HG02798 (cell line): ENCODE data around the gene FAM98C.

Experiments
- ATAC-seq: cut with Tn5 transposase; IDR thresholded peaks from one replicate; pipeline ENCODE4 v1.9.1; 2021; ENCODE audit warnings: mild to moderate bottlenecking; ENCODE audit not compliant: unreplicated experiment, poor library complexity

FAM98C gene

DNA sequence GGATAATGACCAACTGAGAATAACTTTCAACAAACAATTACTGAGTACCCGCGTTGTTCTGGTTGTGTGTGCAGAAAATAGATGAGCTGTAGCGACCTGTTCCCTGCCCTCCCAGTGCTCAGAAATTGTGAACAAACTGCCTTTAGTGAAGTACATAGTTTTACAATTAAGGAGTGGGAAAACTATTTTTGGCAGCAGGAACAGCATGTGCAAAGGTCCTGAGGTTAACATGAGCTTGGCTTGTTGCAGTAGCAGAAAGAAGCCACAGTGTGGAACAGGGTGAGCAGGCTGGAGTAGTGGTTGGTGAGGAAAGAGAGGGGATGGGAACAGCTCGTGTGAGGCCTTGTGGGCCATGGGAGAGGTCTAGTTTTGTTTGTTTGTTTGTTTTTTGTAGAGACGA, 46.6 kb downstream of the FAM98C start:
- ATAC-seq = no peak

- ATAC-seq = no peak
Observed at GRCh38 chr19:38451036-38451435, 48.1 kb downstream of the FAM98C start.

DNA sequence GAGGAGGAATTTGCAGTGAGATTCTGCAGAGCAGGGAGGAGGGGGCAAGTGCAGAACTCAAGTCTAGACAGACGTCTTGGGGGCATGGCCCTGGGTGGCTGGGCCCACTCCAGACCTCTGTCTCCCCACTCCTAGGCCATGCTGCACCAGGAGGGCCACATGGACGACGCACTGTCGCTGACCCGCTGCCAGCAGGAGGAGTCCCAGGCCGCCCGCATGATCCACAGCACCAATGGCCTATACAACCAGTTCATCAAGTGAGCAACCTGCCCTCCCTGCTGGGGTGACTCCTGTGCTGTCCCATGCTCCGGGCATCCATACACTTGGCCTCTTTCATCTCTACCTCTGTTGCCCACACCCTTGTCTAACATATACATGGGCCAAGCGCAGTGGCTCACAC, 48.7 kb downstream of the FAM98C start:
- no peak for ATAC-seq

DNA sequence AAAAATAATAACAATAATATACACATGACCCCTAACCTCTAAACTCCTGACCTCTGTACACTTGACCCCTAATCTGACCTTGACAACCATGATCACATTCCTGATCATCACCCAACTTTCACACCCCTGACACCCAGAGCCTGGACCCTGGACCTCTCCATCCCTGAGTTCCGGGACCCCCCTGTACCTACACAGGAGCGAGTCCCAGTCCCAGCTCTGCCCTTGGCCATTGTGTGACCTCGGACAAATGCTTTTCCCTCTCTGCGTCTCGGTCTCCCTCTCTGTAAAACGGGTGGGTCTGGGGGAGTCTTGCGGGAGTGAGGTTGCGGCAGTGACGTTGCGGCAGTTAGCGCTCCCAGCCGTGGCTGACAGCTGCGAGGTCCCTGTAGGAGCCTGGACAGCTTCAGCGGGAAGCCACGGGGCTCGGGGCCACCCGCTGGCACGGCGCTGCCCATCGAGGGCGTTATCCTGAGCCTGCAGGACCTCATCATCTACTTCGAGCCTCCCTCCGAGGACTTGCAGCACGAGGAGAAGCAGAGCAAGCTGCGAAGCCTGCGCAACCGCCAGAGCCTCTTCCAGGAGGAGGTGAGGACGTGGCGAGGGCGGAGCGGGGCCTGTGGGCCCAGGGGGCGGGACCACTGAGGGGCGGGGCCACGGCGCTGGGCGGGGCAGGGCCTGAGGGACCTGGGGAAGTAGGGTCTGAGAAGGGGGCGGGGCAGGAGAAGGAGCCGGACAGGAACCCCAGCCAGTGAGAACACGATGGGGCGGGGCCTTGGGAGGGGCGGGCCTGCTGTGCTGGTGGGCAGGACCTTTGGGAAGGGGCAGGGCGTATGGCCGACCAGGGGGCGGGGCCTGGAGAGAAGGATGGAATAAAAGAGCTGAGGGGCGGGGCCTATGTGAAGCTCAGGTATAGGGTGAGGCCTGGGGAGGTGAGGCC, 49.8 kb downstream of the FAM98C start:
- ATAC-seq = no peak

- no peak for ATAC-seq
Observed at GRCh38 chr19:38453596-38453995, 50.7 kb downstream of the FAM98C start.

DNA sequence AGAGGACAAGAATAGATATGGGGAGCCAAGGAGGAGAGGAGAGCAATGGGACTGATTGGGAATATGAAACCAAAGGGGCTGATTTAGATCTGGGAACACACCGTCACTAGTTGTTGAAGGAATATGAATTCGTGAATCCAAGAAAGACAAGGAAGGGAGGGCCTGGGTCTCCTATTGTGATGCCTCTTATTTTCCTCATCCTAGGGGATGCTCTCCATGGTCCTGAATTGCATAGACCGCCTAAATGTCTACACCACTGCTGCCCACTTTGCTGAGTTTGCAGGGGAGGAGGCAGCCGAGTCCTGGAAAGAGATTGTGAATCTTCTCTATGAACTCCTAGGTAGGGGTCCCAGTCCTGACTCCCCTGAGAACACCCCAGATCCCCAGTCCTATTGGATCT, 52.1 kb downstream of the FAM98C start:
- no peak for ATAC-seq

GRCh38 chr19:38457202-38457601, 54.3 kb downstream of the FAM98C start:
- no peak for ATAC-seq

DNA sequence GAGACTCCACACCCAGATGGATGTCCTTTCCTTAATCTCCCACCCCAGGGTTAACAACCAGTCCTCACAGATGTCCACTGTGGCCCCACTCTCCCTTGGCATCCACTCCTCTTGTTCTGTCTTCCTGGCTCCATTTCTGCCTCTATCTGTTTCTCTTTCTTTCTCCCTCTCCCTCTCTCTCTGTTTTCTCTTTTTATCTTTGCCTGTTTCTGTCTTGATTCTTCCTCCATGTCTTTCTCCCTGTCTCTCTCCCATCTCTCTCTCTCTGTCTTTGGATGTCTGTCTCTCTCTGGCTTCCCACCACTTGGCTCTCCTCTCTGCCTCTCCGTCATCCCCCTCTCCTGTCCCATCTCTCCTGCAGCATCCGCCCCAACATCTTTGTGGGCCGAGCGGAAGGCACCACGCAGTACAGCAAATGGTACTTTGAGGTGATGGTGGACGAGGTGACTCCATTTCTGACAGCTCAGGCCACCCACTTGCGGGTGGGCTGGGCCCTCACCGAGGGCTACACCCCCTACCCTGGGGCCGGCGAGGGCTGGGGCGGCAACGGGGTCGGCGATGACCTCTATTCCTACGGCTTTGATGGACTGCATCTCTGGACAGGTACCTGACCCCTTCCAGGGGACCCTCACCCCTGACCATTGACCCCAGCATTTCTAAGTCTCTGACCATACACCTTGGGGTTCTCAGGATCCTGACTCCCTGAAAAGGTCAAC, 55.0 kb downstream of the FAM98C start:
- no peak for ATAC-seq
